Transverse colon (tissue), 3 donors: Measurements from ENCODE around the gene ZNF79.

Source experiments
- POLR2A ChIP-seq: fragments of 450-650 bp; IDR thresholded peaks from one replicate; pipeline ENCODE4 v1.6.1; 2016; ENCODE audit warnings: antibody characterized with exemption, mild to moderate bottlenecking, moderate library complexity
- TF ChIP-seq, protein P1 (sequence below), 5 experiments: fragments of 200-600 bp in 3 of 5; fragments of 450-650 bp in 2 of 5; sonication (generic) in 3 of 5; IDR thresholded peaks; 1 replicate in 2 of 5; 2 replicates in 3 of 5; pipeline ENCODE4 v1.5.1; 2016 to 2017; ENCODE audit warnings: antibody characterized with exemption in 5 of 5, inconsistent platforms in 3 of 5, mild to moderate bottlenecking in 2 of 5, moderate library complexity in 1 of 5

- TF ChIP-seq, protein P1, sequence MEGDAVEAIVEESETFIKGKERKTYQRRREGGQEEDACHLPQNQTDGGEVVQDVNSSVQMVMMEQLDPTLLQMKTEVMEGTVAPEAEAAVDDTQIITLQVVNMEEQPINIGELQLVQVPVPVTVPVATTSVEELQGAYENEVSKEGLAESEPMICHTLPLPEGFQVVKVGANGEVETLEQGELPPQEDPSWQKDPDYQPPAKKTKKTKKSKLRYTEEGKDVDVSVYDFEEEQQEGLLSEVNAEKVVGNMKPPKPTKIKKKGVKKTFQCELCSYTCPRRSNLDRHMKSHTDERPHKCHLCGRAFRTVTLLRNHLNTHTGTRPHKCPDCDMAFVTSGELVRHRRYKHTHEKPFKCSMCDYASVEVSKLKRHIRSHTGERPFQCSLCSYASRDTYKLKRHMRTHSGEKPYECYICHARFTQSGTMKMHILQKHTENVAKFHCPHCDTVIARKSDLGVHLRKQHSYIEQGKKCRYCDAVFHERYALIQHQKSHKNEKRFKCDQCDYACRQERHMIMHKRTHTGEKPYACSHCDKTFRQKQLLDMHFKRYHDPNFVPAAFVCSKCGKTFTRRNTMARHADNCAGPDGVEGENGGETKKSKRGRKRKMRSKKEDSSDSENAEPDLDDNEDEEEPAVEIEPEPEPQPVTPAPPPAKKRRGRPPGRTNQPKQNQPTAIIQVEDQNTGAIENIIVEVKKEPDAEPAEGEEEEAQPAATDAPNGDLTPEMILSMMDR (IDR thresholded peaks at IDR 0.05) = peak in 2 of 5 experiments; percentile 11 to 25
- peak; percentile 100 for TF ChIP-seq POLR2A
These were observed 26.8 kb downstream of the ZNF79 start, which contains the start of the genes LRSAM1 and RPL12 for GRCh38 chr9:127450830-127451607.
